Amygdala (tissue), 56 donors: ENCODE data around the gene TBL2.
"Not testable (repeated sequence)": the region's sequence is repeated elsewhere in the genome, so short reads cannot be mapped to it uniquely, and the experiment has no call there.

Source experiments
- DNase-seq, 56 donors: peaks; one replicate each; lab custom pipeline; 2025; lab: John Stamatoyannopoulos, UW

Gene TBL2

DNA sequence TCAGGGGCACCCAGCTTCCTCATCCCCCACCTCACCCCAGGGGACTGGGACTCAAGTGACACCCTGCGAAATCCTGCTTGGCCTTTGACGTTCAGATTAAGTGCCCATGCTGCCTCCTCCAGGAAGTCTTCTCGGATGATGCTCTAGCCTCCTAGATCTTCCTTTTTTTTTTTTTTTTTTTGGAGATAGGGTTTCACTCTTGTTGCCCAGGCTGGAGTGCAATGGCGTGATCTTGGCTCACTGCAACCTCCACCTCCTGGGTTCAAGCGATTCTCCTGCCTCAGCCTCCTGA lies 29.3 kb upstream of the TBL2 start:
- DNase-seq: not testable (repeated sequence)

DNA sequence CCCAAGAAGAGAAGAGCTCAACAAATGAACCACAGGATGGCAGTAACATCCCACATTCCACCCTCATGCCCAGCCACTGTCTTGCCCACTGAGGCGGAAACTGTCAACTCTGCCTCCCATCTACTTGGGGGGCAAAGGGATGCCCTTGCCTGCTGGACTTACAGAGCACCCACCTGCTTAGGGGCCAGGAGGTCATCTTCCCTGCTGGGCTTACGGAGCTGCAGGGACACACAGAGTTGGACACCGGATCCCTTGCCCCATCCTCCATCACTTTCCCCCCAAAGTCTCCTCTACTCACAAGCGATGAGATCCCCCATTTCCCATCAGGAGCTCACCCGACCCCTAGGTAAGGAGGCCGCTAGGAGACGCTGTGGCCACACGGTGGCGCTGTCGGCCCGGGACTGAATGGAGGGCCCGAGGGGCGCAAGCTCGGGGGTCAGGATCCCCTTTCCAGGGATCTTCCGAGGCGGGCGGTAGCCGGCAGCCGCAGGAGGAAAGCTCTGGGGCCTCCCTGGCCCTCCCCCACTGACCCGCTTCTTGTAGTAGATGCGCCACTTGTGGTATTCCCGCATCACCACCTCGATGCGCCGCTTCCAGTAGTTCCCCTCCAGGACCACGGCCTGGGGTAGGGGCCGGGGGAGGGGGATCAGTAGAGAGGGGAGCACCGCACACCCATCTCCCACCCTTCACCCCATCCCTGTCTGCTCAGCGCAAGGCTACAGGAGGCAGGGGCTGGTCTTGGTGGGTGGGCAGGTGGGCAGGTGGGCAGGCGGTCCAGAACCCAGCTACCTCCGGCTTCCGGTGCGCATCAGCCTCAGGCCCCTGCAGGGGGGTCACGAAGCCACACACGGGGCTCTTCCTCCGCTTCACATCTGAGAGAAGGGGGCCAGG lies 28.7 kb upstream of the TBL2 start:
- DNase-seq: peak in 25 of 56 donors; percentile 4 to 62 (median 21)

DNA sequence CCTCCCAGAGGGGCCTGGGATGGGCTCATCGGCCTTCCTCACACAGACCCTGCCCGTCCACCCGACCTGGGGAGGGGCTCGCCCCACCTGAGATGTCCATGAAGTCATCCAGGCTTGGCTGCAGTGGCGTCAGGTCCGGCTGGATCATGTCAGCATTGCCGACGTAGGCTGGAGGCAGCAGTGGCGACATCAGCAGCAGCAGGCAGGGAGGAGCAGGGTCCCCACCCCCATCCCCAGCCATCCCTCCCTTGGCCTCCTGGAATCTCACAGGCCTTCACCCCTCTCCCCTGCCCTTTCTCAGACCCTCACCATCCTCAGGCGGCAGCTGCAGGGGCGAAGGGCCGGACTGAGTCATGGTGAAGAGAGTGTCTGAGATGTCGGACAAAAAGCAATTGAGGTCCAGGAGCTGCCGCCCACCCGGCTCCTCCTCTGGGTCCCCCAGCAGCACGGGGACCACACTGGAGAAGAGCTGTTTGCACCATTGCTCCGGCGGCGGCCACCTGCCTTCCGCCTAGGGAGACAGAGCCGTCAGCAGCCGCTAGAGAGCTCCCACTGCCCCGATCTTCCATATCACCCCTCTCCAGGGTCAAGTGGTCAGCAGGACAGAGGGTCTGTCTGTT lies 27.3 kb upstream of the TBL2 start:
- no peak for DNase-seq

- DNase-seq: peak in 11 of 56 donors; percentile 5 to 28 (median 16)
Measured at GRCh38 chr7:73602721-73603651, 24.6 kb upstream of the TBL2 start.

GRCh38 chr7:73599916-73600315 lies 21.5 kb upstream of the TBL2 start:
- no peak for DNase-seq

GRCh38 chr7:73599151-73599882 lies 20.9 kb upstream of the TBL2 start:
- DNase-seq: no peak

DNA sequence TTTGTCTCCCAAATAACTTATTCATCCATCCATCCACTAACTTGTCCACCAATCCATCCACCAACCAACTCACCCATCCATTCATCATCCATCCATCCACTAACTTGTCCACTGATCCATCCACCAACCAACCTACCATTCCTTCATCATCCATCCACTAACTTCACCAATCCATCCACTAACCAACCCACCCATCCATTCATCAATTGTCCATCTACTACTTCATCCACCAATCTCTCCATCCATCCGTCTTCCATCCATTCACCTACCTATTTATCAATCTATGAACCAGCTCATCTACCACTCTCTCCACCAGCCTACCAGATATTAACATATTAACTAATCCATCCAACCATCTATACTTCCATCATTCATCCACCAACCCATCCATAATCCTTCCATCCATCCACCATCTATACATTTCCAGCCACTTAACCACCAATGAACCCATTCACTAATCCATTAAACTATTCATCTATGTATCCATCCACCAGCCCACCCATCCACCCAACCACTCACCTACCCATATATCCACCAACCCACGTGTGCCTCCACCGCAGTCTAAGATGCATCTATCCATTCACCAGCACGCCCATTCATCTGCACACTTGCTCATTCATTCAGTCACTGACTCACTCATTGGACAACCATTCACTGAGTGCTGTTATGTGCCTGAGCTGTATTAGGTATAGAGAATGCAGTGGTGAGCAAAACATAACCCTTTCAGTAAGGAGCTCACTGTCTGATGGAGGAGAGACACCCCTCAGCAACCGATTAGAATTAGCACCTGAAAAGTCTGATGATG lies 19.8 kb upstream of the TBL2 start:
- no peak for DNase-seq

- no peak for DNase-seq
Measured at GRCh38 chr7:73596191-73597065, 18.0 kb upstream of the TBL2 start.

DNA sequence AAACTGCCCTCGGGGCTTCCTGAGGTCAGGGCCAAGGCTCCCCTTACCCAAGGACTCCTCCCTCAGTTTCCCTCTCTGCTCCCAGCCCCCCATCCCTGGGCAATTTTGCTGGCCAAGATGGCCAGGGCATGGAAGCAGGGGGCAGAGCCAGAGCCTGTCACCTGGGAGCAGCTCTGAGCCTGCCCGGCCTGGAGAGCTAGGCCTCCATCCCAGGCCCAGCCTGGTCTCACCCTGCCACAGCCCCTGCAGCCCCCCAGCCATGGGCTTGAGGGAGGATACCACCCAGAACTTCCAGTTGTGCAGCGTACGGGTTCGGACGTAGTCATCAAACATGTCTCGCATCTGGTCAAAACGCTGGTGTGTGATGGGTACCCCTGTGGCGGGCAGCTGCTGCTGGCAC lies 17.0 kb upstream of the TBL2 start:
- no peak for DNase-seq

DNA sequence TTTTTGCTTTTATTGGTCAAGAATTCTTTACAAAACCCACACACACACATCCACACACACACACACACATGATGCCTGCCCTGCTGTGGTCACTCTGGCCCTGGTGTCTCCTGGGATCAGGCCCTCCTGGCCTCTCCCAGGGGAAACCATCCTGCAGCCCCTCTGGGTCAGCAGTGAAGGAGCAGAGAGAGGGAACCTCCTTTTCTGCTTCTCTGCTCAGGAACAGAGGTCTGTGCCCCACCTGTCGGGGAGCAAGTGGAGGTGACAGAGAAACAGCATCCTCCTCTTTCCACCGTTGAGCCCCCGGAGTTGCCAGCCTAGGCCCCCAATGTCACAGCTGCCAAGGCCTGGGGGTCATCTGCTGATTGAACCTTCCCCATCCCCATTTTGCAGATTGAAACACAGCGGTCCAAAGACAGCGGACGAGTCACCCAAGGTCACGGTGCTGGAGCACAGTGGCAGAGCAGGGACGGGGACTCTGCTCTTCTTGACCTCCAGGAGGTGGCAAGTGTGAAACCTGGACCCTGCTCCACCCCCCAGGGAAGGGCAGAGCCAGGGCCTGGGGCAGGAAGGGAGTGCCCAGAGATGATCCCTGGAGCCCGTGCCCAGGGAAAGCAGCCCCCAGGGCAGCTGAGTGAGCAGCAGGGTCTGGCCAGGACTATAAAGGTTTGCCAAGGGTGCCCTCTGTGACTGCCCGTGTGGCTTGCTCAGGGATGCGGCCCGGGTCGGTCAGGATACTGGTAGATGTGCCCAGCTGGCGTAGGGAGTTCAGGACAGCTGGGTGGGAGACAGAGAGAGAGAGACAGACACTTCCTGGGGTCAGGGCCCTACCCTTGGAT lies 15.0 kb upstream of the TBL2 start:
- DNase-seq: no peak

GRCh38 chr7:73586911-73587310 lies 8.5 kb upstream of the TBL2 start:
- DNase-seq: no peak

DNA sequence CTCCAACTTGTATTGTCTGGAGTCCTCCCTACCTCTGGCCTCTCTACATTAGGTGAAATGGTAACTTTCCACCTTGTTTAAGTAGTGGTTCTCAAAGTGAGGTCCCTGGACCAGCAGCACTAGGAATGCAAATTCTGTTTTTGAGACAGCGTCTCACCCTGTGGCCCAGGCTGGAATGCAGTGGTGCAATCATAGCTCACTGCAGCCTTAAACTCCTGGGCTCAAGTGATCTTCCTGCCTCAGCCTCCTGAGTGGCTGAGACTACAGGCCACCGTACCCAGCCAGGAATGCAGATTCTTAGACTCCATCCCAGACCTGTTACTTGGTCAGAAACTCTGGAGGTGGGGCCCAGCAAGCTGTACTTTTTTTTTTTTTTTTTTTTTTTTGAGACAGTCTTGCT lies 6.8 kb upstream of the TBL2 start:
- DNase-seq: no peak

- DNase-seq: no peak
Measured at GRCh38 chr7:73582664-73583202, 4.4 kb upstream of the TBL2 start.

GRCh38 chr7:73581006-73581405 lies 2.6 kb upstream of the TBL2 start:
- not testable (repeated sequence) for DNase-seq

- peak in 1 of 56 donors; percentile 52 for DNase-seq
Measured at GRCh38 chr7:73577627-73578341, 595 bp downstream of the TBL2 start.

DNA sequence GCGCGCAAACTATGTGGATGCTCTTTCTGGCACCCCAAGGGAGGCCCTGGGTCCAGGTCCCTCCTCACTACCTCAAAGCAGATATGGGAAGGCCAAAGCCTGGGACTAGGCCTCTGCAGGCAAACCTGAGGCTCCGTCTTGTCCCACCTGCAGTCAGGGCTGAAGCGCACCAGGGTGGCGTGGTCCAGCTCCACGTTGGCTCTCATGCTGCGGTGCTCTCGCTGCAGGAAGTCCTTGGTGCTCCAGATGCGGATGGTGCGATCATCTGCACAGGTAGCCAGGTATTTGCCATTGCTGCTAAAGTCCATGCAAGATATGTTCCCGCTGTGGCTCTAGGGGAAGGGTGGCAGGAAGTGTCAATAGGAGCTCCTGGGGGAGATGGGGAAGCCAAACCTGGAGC lies 4.6 kb downstream of the TBL2 start:
- DNase-seq: no peak

DNA sequence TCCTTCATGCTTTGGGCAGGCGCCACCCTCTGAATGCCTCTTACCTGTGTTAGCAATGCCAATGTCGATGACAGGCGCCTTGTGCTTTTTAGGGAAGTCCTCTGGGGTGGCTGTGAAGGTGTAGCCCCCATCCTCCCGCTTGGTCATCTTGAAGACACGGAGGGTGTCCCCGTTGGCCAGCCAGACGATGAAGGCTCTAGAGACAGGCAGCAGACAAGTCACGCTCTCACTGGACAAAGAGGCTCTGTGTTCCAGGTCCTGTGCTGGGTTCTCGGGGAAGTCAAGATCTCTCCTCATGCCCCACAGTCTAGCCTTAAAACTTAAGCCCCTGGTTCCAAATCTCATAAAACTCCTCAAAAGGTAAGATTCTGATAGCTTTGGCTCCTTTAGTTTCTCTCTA lies 5.1 kb downstream of the TBL2 start:
- no peak for DNase-seq
